Testis (tissue), 3 donors: ENCODE measurements around the gene PRKN. TPM values are rescaled to one million over a fixed set of nuclear protein-coding genes. Genes with fewer than 3 reads are reported as not detected.

ENCODE experiments used
- DNase-seq: peaks from one replicate; pipeline ENCODE4 v3.0.0-alpha.2; 2019
- H3K27ac ChIP-seq, 2 donors: fragments of 200-600 bp; sonication (generic); one replicate each; pipeline ENCODE4 v1.5.1; 2019
- H3K27me3 ChIP-seq: fragments of 200-600 bp; sonication (generic); one replicate; pipeline ENCODE4 v1.5.1; 2019
- H3K36me3 ChIP-seq: fragments of 200-600 bp; sonication (generic); one replicate; pipeline ENCODE4 v1.5.1; 2017; ENCODE audit warnings: low read depth; ENCODE audit errors: missing control alignments
- H3K4me1 ChIP-seq: fragments of 200-600 bp; sonication (generic); one replicate; pipeline ENCODE4 v1.5.1; 2019
- H3K4me3 ChIP-seq, 2 donors: fragments of 200-600 bp; sonication (generic); one replicate each; pipeline ENCODE4 v1.5.1; 2017 to 2019
- H3K9me3 ChIP-seq: fragments of 200-600 bp; sonication (generic); one replicate; pipeline ENCODE4 v1.5.1; 2017
- CTCF ChIP-seq, 3 experiments: fragments of 450-650 bp in 2 of 3; fragments of 200-600 bp in 1 of 3; sonication (generic) in 1 of 3; IDR thresholded peaks; one replicate each; pipeline ENCODE4 v1.5.1; 2016 to 2019; ENCODE audit warnings: antibody characterized with exemption in 3 of 3, mild to moderate bottlenecking in 2 of 3, moderate library complexity in 1 of 3
- POLR2A ChIP-seq: fragments of 450-650 bp; IDR thresholded peaks from one replicate; pipeline ENCODE4 v1.6.1; 2017; ENCODE audit warnings: antibody characterized with exemption, mild to moderate bottlenecking, moderate library complexity
- WGBS, 2 donors: methylation state at CpG; one replicate each; pipeline ENCODE4 v1.1.5; 2018; 5-methylcytosine and 5-hydroxymethylcytosine counted together
- intact Hi-C: fragments of 100-400 bp; cut with DNase I; formaldehyde crosslinking; loops from one replicate; pipeline ENCODE4 v1.15.1; 2023; ENCODE audit warnings: low total_unique reads
- polyA plus RNA-seq: library from polyadenylated mRNA; stranded (reverse); fragments of 350-450 nt; fragmentation: Illumina TruSeq; extraction: RNeasy Lipid Tissue Mini Kit (QIAGEN cat#74804); gene quantifications from one replicate; pipeline ENCODE4 v1.2.3, GENCODE V29; 2014; ENCODE audit warnings: low read depth, low replicate concordance; ENCODE audit not compliant: insufficient read depth
- total RNA-seq, 2 donors: library from RNA; depleted of rRNA; stranded (reverse); fragments of >200 nt; gene quantifications; one replicate each; pipeline ENCODE4 v1.2.3, GENCODE V29; 2016

PRKN gene
- total and polyA plus RNA-seq, 3 donors from 2014 or later = 19.1 to 34.5 (median 28.8) TPM

DNA sequence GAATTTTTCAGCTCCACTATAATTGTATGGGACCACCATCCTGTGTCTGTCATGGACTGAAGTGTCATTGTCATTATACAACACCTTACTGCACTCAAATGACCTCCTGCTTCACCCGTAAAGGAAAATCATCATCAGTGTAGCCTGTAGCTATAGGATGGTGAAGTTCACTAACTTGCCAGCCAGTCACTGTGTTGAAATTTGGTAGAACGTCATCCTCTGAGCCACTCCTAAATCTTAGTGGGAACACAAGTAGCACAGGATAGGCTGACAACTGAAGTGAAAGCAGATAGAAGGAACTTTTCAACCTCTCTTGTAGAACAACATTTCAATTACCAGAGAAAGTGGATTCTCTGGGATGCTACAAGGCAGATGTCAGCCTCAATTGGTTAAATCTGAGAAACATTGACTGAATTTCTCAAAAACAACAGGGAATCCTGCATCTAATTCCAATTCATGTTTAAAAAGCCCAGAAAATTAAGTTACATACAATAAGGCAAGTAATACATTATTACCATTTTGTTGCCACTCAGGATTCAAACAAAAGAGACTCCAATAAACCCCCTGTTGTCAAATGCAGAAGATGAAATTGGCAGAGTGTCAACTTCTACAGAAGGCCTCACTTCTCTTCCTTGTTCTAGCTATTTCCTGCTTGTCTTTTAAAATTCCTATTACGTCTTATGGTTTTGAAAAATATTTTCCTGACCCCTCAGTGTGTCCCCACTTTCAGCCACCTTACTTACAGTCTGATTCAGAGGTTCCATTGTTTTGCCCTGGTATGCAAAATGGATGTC, 805.8 kb downstream of the PRKN start:
- TF ChIP-seq POLR2A = no peak
- TF ChIP-seq CTCF (IDR thresholded peaks at IDR 0.05) = no peak
- H3K9me3 ChIP-seq = no peaks in the 10 kb centered on the region
- H3K27ac ChIP-seq = no peak overlapping the region
- intact Hi-C loops = no loop called here
- no peak overlapping the region for H3K4me3 ChIP-seq
- no peak for DNase-seq
- H3K36me3 ChIP-seq = no peaks in the 10 kb centered on the region
- peaks cover 3% of the 10 kb centered on the region for H3K4me1 ChIP-seq
- 56 to 61% methylated on average over 3 of the region's 3 CpGs for WGBS, 2 donors
- no peaks in the 10 kb centered on the region for H3K27me3 ChIP-seq

GRCh38 chr6:161919691-161920090, 807.9 kb downstream of the PRKN start:
- intact Hi-C loops = no loop called here
- TF ChIP-seq POLR2A (no peak), CTCF (IDR thresholded peaks at IDR 0.05) (no peak)
- 64 to 65% methylated on average over 2 of the region's 2 CpGs for WGBS, 2 donors

GRCh38 chr6:161918628-161919205, 808.8 kb downstream of the PRKN start:
- Histone ChIP-seq H3K27ac (no peak overlapping the region), H3K27me3 (no peaks in the 10 kb centered on the region), H3K4me3 (no peak overlapping the region), H3K36me3 (no peaks in the 10 kb centered on the region), H3K9me3 (no peaks in the 10 kb centered on the region), H3K4me1 (peaks cover 3% of the 10 kb centered on the region)
- intact Hi-C loops = no loop called here
- no peak for DNase-seq
- TF ChIP-seq POLR2A = no peak
- no peak for TF ChIP-seq CTCF (IDR thresholded peaks at IDR 0.05)
- WGBS, 2 donors = 83 to 88% methylated on average over 15 of the region's 15 CpGs

More at GRCh38 chr6:161919691-161920090, 807.9 kb downstream of the PRKN start:
- H3K4me1 ChIP-seq = peaks cover 3% of the 10 kb centered on the region
- H3K36me3 ChIP-seq = no peaks in the 10 kb centered on the region
- H3K27ac ChIP-seq = no peak overlapping the region
- no peaks in the 10 kb centered on the region for H3K9me3 ChIP-seq
- no peaks in the 10 kb centered on the region for H3K27me3 ChIP-seq
- no peak overlapping the region for H3K4me3 ChIP-seq
- DNase-seq = no peak

DNA sequence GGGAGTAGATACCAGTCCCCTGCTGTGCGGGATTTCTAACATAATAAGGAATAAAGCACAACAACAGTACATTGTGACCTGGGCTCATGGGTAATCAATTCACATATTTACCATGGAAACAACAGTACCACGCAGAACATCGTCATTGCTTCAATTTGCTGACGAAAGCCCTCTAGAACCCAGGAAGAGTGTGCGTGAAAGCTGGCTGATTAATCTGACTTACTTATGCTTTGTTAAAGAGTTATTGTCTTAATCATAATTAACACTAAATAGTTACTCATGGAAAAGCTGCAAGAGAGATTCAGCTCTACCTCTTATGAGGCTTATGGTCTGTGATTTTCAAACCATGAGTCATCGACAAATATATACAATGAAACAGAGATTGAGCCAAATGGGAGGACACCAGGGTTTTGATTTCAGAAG, 809.4 kb downstream of the PRKN start:
- TF ChIP-seq POLR2A = no peak
- no peak for TF ChIP-seq CTCF (IDR thresholded peaks at IDR 0.05)
- intact Hi-C loops = no loop called here
- WGBS, 2 donors = 85 to 89% methylated on average over 6 of the region's 6 CpGs

More for the DNA sequence above, 809.4 kb downstream of the PRKN start:
- Histone ChIP-seq H3K9me3 (no peaks in the 10 kb centered on the region), H3K27ac (no peak overlapping the region), H3K27me3 (no peaks in the 10 kb centered on the region), H3K36me3 (no peaks in the 10 kb centered on the region), H3K4me3 (no peak overlapping the region), H3K4me1 (peaks cover 3% of the 10 kb centered on the region)
- DNase-seq = no peak
